CD8-positive, alpha-beta memory T cell (primary cell): Measurements from ENCODE around the gene PRPF38A. TPM values are rescaled to one million over a fixed set of nuclear protein-coding genes. Genes with fewer than 3 reads are reported as not detected.
"Not testable (repeated sequence)": the region's sequence is repeated elsewhere in the genome, so short reads cannot be mapped to it uniquely, and the experiment has no call there.

Source experiments
- CTCF ChIA-PET: fragments of 350-600 bp; sonication (Branson Sonifier 250); formaldehyde crosslinking; loops from one replicate; lab custom pipeline; 2021; ENCODE audit warnings: antibody characterized with exemption; lab: Charles Lee
- POLR2A ChIA-PET: fragments of 350-600 bp; sonication (Branson Sonifier 250); formaldehyde crosslinking; loops from one replicate; lab custom pipeline; 2021; ENCODE audit warnings: antibody characterized with exemption; lab: Charles Lee
- DNase-seq, 5 donors: peaks; one replicate each; pipeline versions ENCODE4 v3.0.0 to v3.0.0-alpha.2; 2020 to 2022; ENCODE audit warnings: mixed read lengths in 1 of 5
- H3K27ac ChIP-seq: one replicate; pipeline ENCODE4 v1.7.0; 2013; ENCODE audit warnings: low read depth, mild to moderate bottlenecking, low read length, moderate library complexity
- H3K27me3 ChIP-seq: 2 replicates; pipeline ENCODE4 v1.7.0; 2013; ENCODE audit warnings: low read length, mild to moderate bottlenecking; ENCODE audit not compliant: insufficient read depth, poor library complexity, severe bottlenecking
- H3K36me3 ChIP-seq: 2 replicates; pipeline ENCODE4 v1.7.0; 2013; ENCODE audit warnings: mild to moderate bottlenecking, low read length, moderate library complexity; ENCODE audit not compliant: insufficient read depth
- H3K4me1 ChIP-seq: 2 replicates; pipeline ENCODE4 v1.7.0; 2013; ENCODE audit warnings: mild to moderate bottlenecking, low read length, moderate library complexity; ENCODE audit not compliant: insufficient read depth
- H3K4me3 ChIP-seq: 2 replicates; pipeline ENCODE4 v1.7.0; 2013; ENCODE audit warnings: mild to moderate bottlenecking, low read length
- H3K9me3 ChIP-seq: 2 replicates; pipeline ENCODE4 v1.7.0; 2013; ENCODE audit warnings: mild to moderate bottlenecking, low read length
- H3K27ac Mint-ChIP-seq, 8 donors: one replicate each; pipeline ENCODE4 v1.8.0; 2020 to 2021; ENCODE audit warnings: mixed read lengths in 8 of 8, mild to moderate bottlenecking in 6 of 8, inconsistent platforms in 3 of 8, moderate library complexity in 3 of 8
- H3K27me3 Mint-ChIP-seq, 2 donors: one replicate each; pipeline ENCODE4 v1.8.0; 2020 to 2021; ENCODE audit warnings: mixed read lengths in 2 of 2, mild to moderate bottlenecking in 1 of 2, moderate library complexity in 1 of 2
- H3K36me3 Mint-ChIP-seq, 3 donors: one replicate each; pipeline ENCODE4 v1.8.0; 2020 to 2021; ENCODE audit warnings: mixed read lengths in 3 of 3, inconsistent platforms in 1 of 3, mild to moderate bottlenecking in 1 of 3
- H3K4me1 Mint-ChIP-seq, 3 donors: one replicate each; pipeline ENCODE4 v1.8.0; 2020 to 2021; ENCODE audit warnings: mixed read lengths in 3 of 3, inconsistent platforms in 1 of 3, mild to moderate bottlenecking in 1 of 3
- H3K4me3 Mint-ChIP-seq, 7 donors: one replicate each; pipeline ENCODE4 v1.8.0; 2020 to 2021; ENCODE audit warnings: mixed read lengths in 7 of 7, mild to moderate bottlenecking in 6 of 7, moderate library complexity in 4 of 7, inconsistent platforms in 2 of 7
- H3K9me3 Mint-ChIP-seq, 5 donors: one replicate each; pipeline ENCODE4 v1.8.0; 2020 to 2022; ENCODE audit warnings: mixed read lengths in 5 of 5, mild to moderate bottlenecking in 3 of 5, moderate library complexity in 2 of 5, inconsistent platforms in 1 of 5
- polyA plus RNA-seq: library from polyadenylated mRNA; unstranded; fragments of 300-500 nt; fragmentation: Illumina TruSeq; gene quantifications from one replicate; pipeline ENCODE4 v1.2.3, GENCODE V29; 2021
- total RNA-seq, 2 experiments: library from RNA; stranded (reverse); gene quantifications; one replicate each; pipeline ENCODE4 v1.2.3, GENCODE V29; 2021

Gene PRPF38A
- total and polyA plus RNA-seq, 3 experiments from 2014 or later, result 46.4 to 126 (median 123) TPM

DNA sequence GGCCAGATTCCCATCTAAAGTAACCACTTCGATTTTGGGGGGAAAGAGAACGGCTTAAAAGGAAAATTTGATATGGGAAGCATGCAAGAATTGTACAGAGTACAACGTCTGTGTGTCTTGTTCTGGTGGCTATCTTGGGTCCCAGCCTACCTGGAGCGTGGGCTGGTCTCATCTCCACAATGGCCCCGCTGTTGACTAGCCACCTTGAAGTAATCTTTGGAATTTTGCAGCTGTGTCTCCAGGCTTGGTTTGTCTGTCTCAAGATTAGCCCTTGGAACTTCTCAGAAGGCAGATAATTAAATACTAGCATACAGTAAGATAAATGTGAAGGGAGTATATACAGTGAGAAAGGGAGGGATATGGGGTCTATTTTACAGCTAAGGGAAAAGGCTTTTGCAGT lies 37.1 kb upstream of the PRPF38A start:
- H3K27ac ChIP-seq, result peak overlapping the region; percentile 89
- no peaks in the 10 kb centered on the region for H3K27me3 Mint-ChIP-seq
- ChIA-PET POLR2A (interaction anchor here (0.7 to 1.1 kb wide), 4 partner anchors 36 to 348 kb away, joined by 4 to 8 read pairs (median 6); partner anchors contain the start of gene PRPF38A), CTCF (interaction anchor here (1.0 to 1.6 kb wide), 3 partner anchors 8 to 37 kb away, joined by 3 to 4 read pairs (median 3); partner anchors contain the start of genes ORC1 and PRPF38A)
- DNase-seq, result no peak
- H3K36me3 Mint-ChIP-seq, result peaks cover 0 to 21% (median 0%) of the 10 kb centered on the region in 3 donors
- no peaks in the 10 kb centered on the region for H3K9me3 ChIP-seq
- H3K4me1 Mint-ChIP-seq, result peaks cover 33 to 47% (median 47%) of the 10 kb centered on the region in 3 donors
- H3K27ac Mint-ChIP-seq, result peak overlapping the region in 1 of 8 donors; percentile 80
- H3K9me3 Mint-ChIP-seq, result no peaks in the 10 kb centered on the region
- peaks cover 12% of the 10 kb centered on the region for H3K36me3 ChIP-seq
- H3K4me1 ChIP-seq, result peaks cover 30% of the 10 kb centered on the region
- H3K4me3 ChIP-seq, result no peak overlapping the region
- H3K4me3 Mint-ChIP-seq, result peak overlapping the region in 5 of 7 donors; percentile 6 to 44 (median 41)
- H3K27me3 ChIP-seq, result no peaks in the 10 kb centered on the region

DNA sequence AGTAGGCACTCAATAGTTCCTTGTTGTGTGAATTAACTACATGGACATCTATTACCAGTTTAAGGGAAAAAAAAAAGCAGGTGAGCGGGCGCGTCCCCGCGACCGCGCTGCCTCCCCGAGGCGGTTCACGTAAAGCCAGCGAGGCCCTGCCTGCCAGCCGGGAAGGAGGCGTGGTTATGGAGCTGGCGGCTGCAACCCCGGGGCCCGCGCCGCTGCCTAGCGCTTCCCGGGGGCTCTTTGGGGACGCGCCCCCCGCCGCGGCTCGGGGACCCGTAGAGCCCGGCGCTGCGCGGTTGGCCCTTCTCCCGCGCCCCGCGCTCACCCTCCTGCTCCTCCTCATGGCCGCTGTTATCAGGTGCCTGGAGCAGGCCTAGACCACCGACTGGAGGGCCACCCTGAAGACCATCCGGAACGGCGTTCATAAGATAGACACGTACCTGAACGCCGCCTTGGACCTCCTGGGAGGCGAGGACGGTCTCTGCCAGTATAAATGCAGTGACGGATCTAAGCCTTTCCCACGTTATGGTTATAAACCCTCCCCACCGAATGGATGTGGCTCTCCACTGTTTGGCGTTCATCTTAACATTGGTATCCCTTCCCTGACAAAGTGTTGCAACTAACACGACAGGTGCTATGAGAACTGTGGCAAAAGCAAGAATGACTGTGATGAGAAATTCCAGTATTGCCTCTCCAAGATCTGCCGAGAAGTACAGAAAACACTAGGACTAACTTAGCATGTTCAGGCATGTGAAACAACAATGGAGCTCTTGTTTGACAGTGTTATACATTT lies 35.8 kb upstream of the PRPF38A start:
- peak; percentile 48 to 70 (median 52) for DNase-seq
- Histone ChIP-seq H3K4me3 (peak overlapping the region; percentile 14), H3K9me3 (no peaks in the 10 kb centered on the region), H3K27ac (no peak overlapping the region), H3K36me3 (peaks cover 5% of the 10 kb centered on the region), H3K27me3 (no peaks in the 10 kb centered on the region), H3K4me1 (peaks cover 24% of the 10 kb centered on the region)
- POLR2A ChIA-PET, result interaction anchor here (0.7 to 1.1 kb wide), 3 partner anchors 12 to 73 kb away, joined by 3 to 4 read pairs (median 3); no protein-coding TSS in a partner anchor
- Mint-ChIP-seq H3K27me3 (no peaks in the 10 kb centered on the region), H3K4me3 (peak overlapping the region; percentile 61 to 75 (median 69)), H3K27ac (peak overlapping the region in 6 of 8 donors; percentile 3 to 84 (median 73)), H3K9me3 (no peaks in the 10 kb centered on the region), H3K36me3 (peaks cover 0 to 11% (median 0%) of the 10 kb centered on the region in 3 donors), H3K4me1 (peaks cover 33 to 41% (median 41%) of the 10 kb centered on the region in 3 donors)
- CTCF ChIA-PET, result interaction anchor here (1.2 to 1.6 kb wide), 2 partner anchors 9 to 37 kb away, joined by 3 to 7 read pairs; no protein-coding TSS in a partner anchor

DNA sequence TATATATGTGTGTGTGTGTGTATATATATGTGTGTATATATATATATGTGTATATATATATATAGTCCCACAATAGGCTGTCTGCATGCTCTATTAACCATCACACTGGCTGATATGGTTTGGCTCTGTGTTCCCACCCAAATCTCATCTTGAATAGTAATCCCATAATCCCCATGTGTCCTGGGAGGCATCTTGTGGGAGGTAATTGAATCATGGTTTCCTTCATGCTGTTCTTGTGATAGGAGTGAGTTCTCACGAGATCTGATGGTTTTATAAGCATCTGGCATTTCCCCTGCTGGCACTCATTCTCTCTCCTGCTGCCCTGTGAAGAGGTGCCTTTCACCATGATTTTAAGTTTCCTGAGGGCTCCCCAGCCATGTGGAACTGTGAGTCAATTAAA lies 34.6 kb upstream of the PRPF38A start:
- H3K27ac Mint-ChIP-seq, H3K36me3 ChIP-seq, DNase-seq, H3K9me3 Mint-ChIP-seq, POLR2A ChIA-PET, CTCF ChIA-PET, H3K27ac ChIP-seq, H3K9me3 ChIP-seq, H3K4me3 ChIP-seq, H3K36me3 Mint-ChIP-seq, H3K27me3 Mint-ChIP-seq, H3K27me3 ChIP-seq: not testable (repeated sequence)
- H3K4me3 Mint-ChIP-seq, result peak overlapping the region in 1 of 7 donors; percentile 51
- peaks cover 13% of the 10 kb centered on the region for H3K4me1 ChIP-seq
- peaks cover 24 to 29% (median 29%) of the 10 kb centered on the region in 3 donors for H3K4me1 Mint-ChIP-seq

DNA sequence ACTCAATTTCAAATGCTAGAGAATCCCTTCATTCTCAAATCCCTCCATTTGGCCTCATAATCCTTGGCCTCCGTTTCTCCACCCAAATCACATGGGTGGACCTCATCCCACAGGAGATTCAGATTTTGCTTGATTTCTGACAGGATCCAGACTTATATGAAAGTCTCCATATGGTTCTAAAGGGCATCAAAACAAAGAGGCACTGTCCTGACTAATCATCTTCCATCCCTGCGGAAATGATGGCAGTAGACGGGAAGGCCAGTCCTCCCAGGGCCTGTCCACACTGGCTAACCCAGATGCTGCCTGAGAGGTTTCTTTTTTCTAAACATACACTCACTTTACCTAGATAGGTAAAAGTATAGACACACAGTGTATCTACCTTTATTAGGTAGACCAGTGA lies 19.0 kb upstream of the PRPF38A start:
- Mint-ChIP-seq H3K27me3 (no peaks in the 10 kb centered on the region), H3K9me3 (no peaks in the 10 kb centered on the region), H3K4me1 (no peaks in the 10 kb centered on the region), H3K27ac (peak overlapping the region in 1 of 8 donors; percentile 19), H3K4me3 (no peak overlapping the region), H3K36me3 (peaks cover 0 to 1% (median 0%) of the 10 kb centered on the region in 3 donors)
- no peak overlapping the region for H3K27ac ChIP-seq
- DNase-seq, result no peak
- H3K27me3 ChIP-seq, result no peaks in the 10 kb centered on the region
- no peak overlapping the region for H3K4me3 ChIP-seq
- POLR2A ChIA-PET, result no interaction called here
- no peaks in the 10 kb centered on the region for H3K36me3 ChIP-seq
- no peaks in the 10 kb centered on the region for H3K4me1 ChIP-seq
- H3K9me3 ChIP-seq, result no peaks in the 10 kb centered on the region
- CTCF ChIA-PET, result no interaction called here

DNA sequence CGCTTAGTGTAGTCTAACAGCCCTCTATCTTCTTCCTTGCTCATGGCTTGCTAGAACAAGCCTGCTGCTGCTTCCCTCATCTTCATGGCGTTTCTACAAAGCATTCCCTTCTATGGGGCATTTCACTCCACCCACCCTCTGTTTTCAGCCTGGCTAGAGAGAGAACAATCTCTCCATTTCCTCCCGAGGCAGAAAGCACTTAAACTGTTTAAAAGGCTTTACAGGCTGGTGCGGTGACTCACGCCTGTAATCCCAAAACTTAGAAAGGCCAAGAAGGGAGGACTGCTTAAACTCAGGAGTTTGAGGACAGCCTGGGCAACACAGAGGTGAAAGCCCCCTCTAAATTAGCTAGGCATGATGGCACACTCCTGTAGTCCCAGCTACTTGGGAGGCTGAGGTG lies 17.9 kb upstream of the PRPF38A start:
- DNase-seq, result no peak
- Mint-ChIP-seq H3K27me3 (no peaks in the 10 kb centered on the region), H3K27ac (no peak overlapping the region), H3K9me3 (no peaks in the 10 kb centered on the region), H3K4me1 (no peaks in the 10 kb centered on the region), H3K36me3 (peaks cover 0 to 1% (median 0%) of the 10 kb centered on the region in 3 donors), H3K4me3 (no peak overlapping the region)
- Histone ChIP-seq H3K36me3 (no peaks in the 10 kb centered on the region), H3K4me1 (no peaks in the 10 kb centered on the region), H3K4me3 (no peak overlapping the region), H3K9me3 (no peaks in the 10 kb centered on the region), H3K27me3 (no peaks in the 10 kb centered on the region), H3K27ac (no peak overlapping the region)
- ChIA-PET CTCF (no interaction called here), POLR2A (no interaction called here)

DNA sequence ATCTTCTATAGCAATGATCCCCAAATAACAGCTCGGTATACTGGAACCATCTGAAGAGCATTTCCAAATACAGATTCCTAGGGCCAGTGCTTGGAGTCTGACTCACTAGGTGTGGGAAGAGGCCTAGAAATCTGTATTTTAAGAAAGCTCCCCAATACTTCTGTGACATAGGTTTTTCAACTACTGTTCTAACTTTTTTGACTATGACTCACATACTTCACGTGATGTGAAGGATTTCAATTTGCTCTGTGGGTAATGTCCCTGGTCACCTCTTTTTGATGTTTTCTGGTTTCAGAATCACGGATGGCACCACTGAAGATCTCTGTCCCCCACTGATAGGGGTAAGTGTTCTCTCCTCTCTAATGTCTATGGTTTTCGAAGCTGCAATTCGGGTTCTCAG lies 11.2 kb upstream of the PRPF38A start:
- DNase-seq, result no peak
- Histone ChIP-seq H3K27ac (no peak overlapping the region), H3K9me3 (no peaks in the 10 kb centered on the region), H3K27me3 (no peaks in the 10 kb centered on the region), H3K36me3 (no peaks in the 10 kb centered on the region), H3K4me1 (no peaks in the 10 kb centered on the region), H3K4me3 (no peak overlapping the region)
- CTCF ChIA-PET, result interaction anchor here (1.6 kb wide), 1 partner anchor 11 kb away, joined by 3 read pairs; the partner anchor contains the start of genes ORC1 and PRPF38A
- Mint-ChIP-seq H3K4me1 (no peaks in the 10 kb centered on the region), H3K27ac (peak overlapping the region in 2 of 8 donors; percentile 1 to 51), H3K36me3 (peaks cover 0 to 2% (median 2%) of the 10 kb centered on the region in 3 donors), H3K4me3 (no peak overlapping the region), H3K27me3 (no peaks in the 10 kb centered on the region), H3K9me3 (no peaks in the 10 kb centered on the region)
- POLR2A ChIA-PET, result no interaction called here

DNA sequence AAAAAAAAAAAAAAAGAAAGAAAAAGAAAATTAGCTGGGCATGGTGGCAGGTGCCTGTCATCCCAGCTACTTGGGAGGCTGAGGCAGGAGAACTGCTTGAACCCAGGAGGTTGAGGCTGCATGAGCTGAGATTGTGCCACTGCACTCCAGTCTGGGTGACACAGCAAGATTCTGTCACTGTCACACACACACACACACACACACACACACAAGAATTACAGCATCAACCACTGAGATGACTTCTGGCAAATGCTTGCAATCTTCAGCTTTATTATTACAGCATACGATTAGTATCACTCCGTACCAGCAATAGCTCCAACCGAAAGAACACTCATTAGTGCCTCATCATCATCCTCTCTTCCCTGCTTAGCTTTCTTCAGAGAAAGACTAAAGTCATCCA lies 4.8 kb upstream of the PRPF38A start:
- Mint-ChIP-seq H3K27me3 (peaks cover 0 to 2% of the 10 kb centered on the region in 2 donors), H3K4me3 (no peak overlapping the region), H3K9me3 (no peaks in the 10 kb centered on the region), H3K4me1 (peaks cover 11 to 15% (median 14%) of the 10 kb centered on the region in 3 donors), H3K27ac (no peak overlapping the region), H3K36me3 (peaks cover 0 to 8% (median 2%) of the 10 kb centered on the region in 3 donors)
- Histone ChIP-seq H3K4me3 (no peak overlapping the region), H3K27me3 (no peaks in the 10 kb centered on the region), H3K36me3 (no peaks in the 10 kb centered on the region), H3K27ac (no peak overlapping the region), H3K9me3 (no peaks in the 10 kb centered on the region), H3K4me1 (no peaks in the 10 kb centered on the region)
- no peak for DNase-seq
- POLR2A ChIA-PET, result no interaction called here
- CTCF ChIA-PET, result interaction anchor here (1.2 kb wide), 1 partner anchor 33 kb away, joined by 4 read pairs; the partner anchor contains the start of gene CC2D1B

DNA sequence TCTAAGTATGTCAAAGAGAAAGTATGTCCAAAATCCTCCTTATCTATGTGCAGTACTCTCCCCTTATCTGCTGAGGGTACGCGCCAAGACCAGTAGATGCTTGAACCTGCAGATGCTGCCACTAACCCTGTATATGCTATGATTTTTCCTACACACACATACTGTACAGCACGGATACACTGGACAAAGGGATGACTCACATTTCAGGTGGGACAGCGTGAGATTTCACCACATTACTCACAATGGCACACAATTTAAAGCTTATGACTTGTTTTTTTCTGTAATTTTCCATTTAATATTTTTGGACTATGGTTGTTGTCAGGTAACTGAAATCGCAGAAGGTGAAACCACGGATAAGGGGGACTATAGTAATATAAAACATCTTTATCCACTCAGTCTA lies 4.3 kb upstream of the PRPF38A start:
- ChIA-PET POLR2A (no interaction called here), CTCF (interaction anchor here (1.2 kb wide), 1 partner anchor 34 kb away, joined by 4 read pairs; the partner anchor contains the start of gene CC2D1B)
- Histone ChIP-seq H3K9me3 (no peaks in the 10 kb centered on the region), H3K4me3 (no peak overlapping the region), H3K4me1 (peaks cover 2% of the 10 kb centered on the region), H3K27me3 (no peaks in the 10 kb centered on the region), H3K36me3 (no peaks in the 10 kb centered on the region), H3K27ac (no peak overlapping the region)
- no peak for DNase-seq
- H3K4me3 Mint-ChIP-seq, result no peak overlapping the region
- peak overlapping the region in 1 of 8 donors; percentile 26 for H3K27ac Mint-ChIP-seq
- H3K9me3 Mint-ChIP-seq, result no peaks in the 10 kb centered on the region
- H3K27me3 Mint-ChIP-seq, result peaks cover 0 to 2% of the 10 kb centered on the region in 2 donors
- peaks cover 0 to 13% (median under 1%) of the 10 kb centered on the region in 3 donors for H3K36me3 Mint-ChIP-seq
- H3K4me1 Mint-ChIP-seq, result peaks cover 16 to 20% (median 19%) of the 10 kb centered on the region in 3 donors
